H1 (cell line): Measurements from ENCODE around the gene CTNNBL1. TPM values are rescaled to one million over a fixed set of nuclear protein-coding genes. Genes with fewer than 3 reads are reported as not detected.
A peak's percentile ranks its signal among the peaks of the same experiment; 100 is the strongest.

Experiments
- CTCF ChIA-PET: fragments of 300-600 bp; sonication (Branson Sonifier 250); formaldehyde crosslinking; loops from one replicate; lab custom pipeline; 2021; ENCODE audit not compliant: partially characterized antibody; lab: Charles Lee
- POLR2A ChIA-PET: fragments of 300-600 bp; sonication (Branson Sonifier 250); formaldehyde crosslinking; loops from one replicate; lab custom pipeline; 2021; ENCODE audit warnings: inconsistent platforms; ENCODE audit not compliant: partially characterized antibody; lab: Charles Lee
- DNase-seq, 2 experiments: peaks; one replicate each; pipeline versions ENCODE4 v3.0.0 to v3.0.0-alpha.2; 2010 to 2022; ENCODE audit warnings: low spot score in 2 of 2, low read depth in 1 of 2, mixed read lengths in 1 of 2
- FAIRE-seq: peaks from 2 replicates; lab custom pipeline; 2011; peaks lifted over from hg19 to GRCh38; lab: Jason Lieb, UNC
- H2AFZ ChIP-seq: 2 replicates; pipeline ENCODE4 v1.8.1; 2012; ENCODE audit warnings: low read length, inconsistent platforms
- H2AK5ac ChIP-seq: 2 replicates; pipeline ENCODE4 v1.6.1; 2013; ENCODE audit warnings: low read depth, low read length
- H2BK120ac ChIP-seq: replicated peaks from 2 replicates; pipeline ENCODE3; 2013; ENCODE audit warnings: low read depth, low read length, inconsistent platforms
- H2BK12ac ChIP-seq: 2 replicates; pipeline ENCODE4 v1.6.1; 2013; ENCODE audit warnings: low read depth, low read length
- H2BK15ac ChIP-seq: 2 replicates; pipeline ENCODE4 v1.6.1; 2013; ENCODE audit warnings: low read length
- H2BK20ac ChIP-seq: 2 replicates; pipeline ENCODE4 v1.6.1; 2013; ENCODE audit warnings: low read length
- H2BK5ac ChIP-seq: 2 replicates; pipeline ENCODE4 v1.6.1; 2013; ENCODE audit warnings: low read depth, low read length
- H3K14ac ChIP-seq: 2 replicates; pipeline ENCODE4 v1.6.1; 2013; ENCODE audit warnings: inconsistent platforms; ENCODE audit not compliant: insufficient read length
- H3K18ac ChIP-seq: 2 replicates; pipeline ENCODE4 v1.6.1; 2013; ENCODE audit warnings: low read length; ENCODE audit errors: extremely low read depth
- H3K23ac ChIP-seq: 2 replicates; pipeline ENCODE4 v1.6.1; 2013; ENCODE audit warnings: inconsistent platforms; ENCODE audit not compliant: insufficient read length
- H3K23me2 ChIP-seq: 2 replicates; pipeline ENCODE4 v1.6.1; 2013; ENCODE audit warnings: low read depth, low read length
- H3K27ac ChIP-seq: 2 replicates; pipeline ENCODE4 v1.6.1; 2011; ENCODE audit warnings: low read depth, low read length, inconsistent platforms
- H3K27me3 ChIP-seq, 4 experiments: replicated peaks in 1 of 4; 1 replicate in 1 of 4; 2 replicates in 3 of 4; pipeline versions ENCODE4 v1.6.1 to v1.8.1; 2011 to 2013; ENCODE audit warnings: low read length in 3 of 4, mild to moderate bottlenecking in 3 of 4, inconsistent platforms in 2 of 4, mixed read lengths in 2 of 4, moderate library complexity in 1 of 4; ENCODE audit not compliant: control insufficient read depth in 3 of 4, insufficient read depth in 3 of 4; ENCODE audit errors: extremely low read depth in 1 of 4
- H3K36me3 ChIP-seq, 4 experiments: 2 replicates each; pipeline versions ENCODE4 v1.6.1 to v1.8.1; 2011 to 2013; ENCODE audit warnings: mild to moderate bottlenecking in 4 of 4, low read length in 3 of 4, moderate library complexity in 2 of 4, control low read depth in 1 of 4, inconsistent platforms in 1 of 4; ENCODE audit not compliant: insufficient read depth in 4 of 4, control insufficient read depth in 2 of 4
- H3K4ac ChIP-seq: replicated peaks from 2 replicates; pipeline ENCODE3; 2013; ENCODE audit warnings: low read length, low read depth, mixed read lengths, inconsistent platforms; ENCODE audit not compliant: insufficient read length
- H3K4me1 ChIP-seq, 4 experiments: replicated peaks in 1 of 4; 1 replicate in 1 of 4; 2 replicates in 3 of 4; pipeline versions ENCODE4 v1.6.1 to v1.8.1; 2011 to 2013; ENCODE audit warnings: low read length in 3 of 4, inconsistent platforms in 2 of 4, mixed read lengths in 1 of 4; ENCODE audit not compliant: insufficient read depth in 4 of 4, control insufficient read depth in 3 of 4
- H3K4me2 ChIP-seq, 2 experiments: 2 replicates each; pipeline versions ENCODE4 v1.6.1 to v1.8.1; 2011 to 2013; ENCODE audit warnings: low read depth in 2 of 2, low read length in 2 of 2, control low read depth in 1 of 2, inconsistent platforms in 1 of 2, mild to moderate bottlenecking in 1 of 2; ENCODE audit not compliant: insufficient read depth in 1 of 2
- H3K4me3 ChIP-seq, 4 experiments: fragments of 200-600, 300-600 bp in 1 of 4; sonication (generic), shearing (Covaris generic), sonication (Bioruptor Twin) in 1 of 4; 2 replicates each; pipeline versions ENCODE4 v1.5.1 to v1.8.1; 2011 to 2016; ENCODE audit warnings: low read length in 4 of 4, low read depth in 3 of 4, control low read depth in 2 of 4, inconsistent platforms in 2 of 4, mild to moderate bottlenecking in 2 of 4, mixed read lengths in 1 of 4, moderate library complexity in 1 of 4; ENCODE audit not compliant: insufficient read depth in 2 of 4; ENCODE audit errors: extremely low read depth in 1 of 4
- H3K56ac ChIP-seq: replicated peaks from 2 replicates; pipeline ENCODE3; 2013; ENCODE audit warnings: low read depth, mild to moderate bottlenecking, mixed read lengths, low read length, inconsistent platforms; ENCODE audit not compliant: insufficient read length
- H3K79me1 ChIP-seq: 2 replicates; pipeline ENCODE4 v1.6.1; 2013; ENCODE audit warnings: low read depth, low read length, control low read depth
- H3K79me2 ChIP-seq, 2 experiments: 2 replicates each; pipeline versions ENCODE4 v1.6.1 to v1.8.1; 2012 to 2013; ENCODE audit warnings: low read length in 2 of 2, mild to moderate bottlenecking in 2 of 2, inconsistent platforms in 1 of 2; ENCODE audit not compliant: insufficient read depth in 2 of 2, control insufficient read depth in 1 of 2
- H3K9ac ChIP-seq, 4 experiments: replicated peaks in 1 of 4; 1 replicate in 1 of 4; 2 replicates in 3 of 4; pipeline versions ENCODE4 v1.6.1 to v1.8.1; 2011 to 2013; ENCODE audit warnings: low read depth in 3 of 4, low read length in 3 of 4, control low read depth in 2 of 4, mild to moderate bottlenecking in 2 of 4, moderate library complexity in 2 of 4, inconsistent platforms in 1 of 4; ENCODE audit errors: extremely low read depth in 1 of 4
- H3K9me3 ChIP-seq, 2 experiments: 2 replicates each; pipeline versions ENCODE4 v1.6.1 to v1.8.1; 2012 to 2013; ENCODE audit warnings: mild to moderate bottlenecking in 2 of 2, moderate library complexity in 2 of 2, control low read depth in 1 of 2, inconsistent platforms in 1 of 2, low read depth in 1 of 2, low read length in 1 of 2, mixed read lengths in 1 of 2; ENCODE audit not compliant: insufficient read depth in 2 of 2
- H4K20me1 ChIP-seq, 2 experiments: replicated peaks in 1 of 2; 2 replicates each; pipeline versions ENCODE3 to v1.8.1; 2011 to 2013; ENCODE audit warnings: inconsistent platforms in 2 of 2, low read length in 2 of 2, mild to moderate bottlenecking in 1 of 2; ENCODE audit not compliant: insufficient read depth in 2 of 2, control insufficient read depth in 1 of 2
- H4K5ac ChIP-seq: 2 replicates; pipeline ENCODE4 v1.6.1; 2013; ENCODE audit warnings: low read length, low read depth, mixed read lengths, inconsistent platforms; ENCODE audit not compliant: insufficient read length
- H4K8ac ChIP-seq: 2 replicates; pipeline ENCODE4 v1.8.0; 2013; ENCODE audit warnings: mild to moderate bottlenecking, moderate library complexity, low read length, inconsistent platforms; ENCODE audit not compliant: insufficient read depth; ENCODE audit errors: extremely low read depth
- H4K91ac ChIP-seq: replicated peaks from 2 replicates; pipeline ENCODE3; 2013; ENCODE audit warnings: low read length, mixed read lengths, inconsistent platforms; ENCODE audit not compliant: insufficient read length
- ASH2L ChIP-seq: fragments of 200-600, 300-600 bp; sonication (generic); IDR thresholded peaks from one replicate; pipeline ENCODE4 v1.7.1; 2017; ENCODE audit warnings: low read length
- CBX5 ChIP-seq: fragments of 300-800, 300-1000 bp; sonication (generic); IDR thresholded peaks from 2 replicates; pipeline ENCODE4 v1.7.1; 2016; ENCODE audit warnings: antibody characterized with exemption, low read length, low read depth
- E2F6 ChIP-seq: IDR thresholded peaks from 2 replicates; pipeline ENCODE4 v1.6.1; 2012; ENCODE audit warnings: inconsistent platforms
- HDAC2 ChIP-seq, 2 experiments: fragments of 300-600 bp in 1 of 2; sonication (generic) in 1 of 2; IDR thresholded peaks; 2 replicates each; pipeline ENCODE4 v1.6.1; 2011 to 2012; ENCODE audit warnings: low read depth in 2 of 2, low read length in 2 of 2, mild to moderate bottlenecking in 2 of 2, moderate library complexity in 2 of 2, borderline replicate concordance in 1 of 2, inconsistent platforms in 1 of 2
- JUND ChIP-seq: IDR thresholded peaks from 2 replicates; pipeline ENCODE4 v1.6.1; 2011; ENCODE audit warnings: mild to moderate bottlenecking, improper control_type of control experiment, low read length
- KDM4A ChIP-seq: IDR thresholded peaks from one replicate; pipeline ENCODE4 v1.7.1; 2012; ENCODE audit warnings: low read depth, mild to moderate bottlenecking, moderate library complexity, low read length, inconsistent platforms; ENCODE audit not compliant: severe bottlenecking
- RAD21 ChIP-seq, 2 experiments: IDR thresholded peaks in 1 of 2; conservative IDR thresholded peaks in 1 of 2; 2 replicates each; pipeline ENCODE4 v1.6.1; 2011; ENCODE audit warnings: low read depth in 2 of 2, low read length in 2 of 2, improper control_type of control experiment in 1 of 2, inconsistent platforms in 1 of 2, mild to moderate bottlenecking in 1 of 2, moderate library complexity in 1 of 2
- RBBP5 ChIP-seq: IDR thresholded peaks from 2 replicates; pipeline ENCODE4 v1.7.1; 2012; ENCODE audit warnings: low read depth, mild to moderate bottlenecking, inconsistent platforms, low read length, moderate library complexity, borderline replicate concordance
- RXRA ChIP-seq: IDR thresholded peaks from 2 replicates; pipeline ENCODE4 v1.6.1; 2011; ENCODE audit warnings: low read depth, mild to moderate bottlenecking, low read length, moderate library complexity; ENCODE audit not compliant: insufficient read depth
- SP1 ChIP-seq: IDR thresholded peaks from 2 replicates; pipeline ENCODE4 v1.6.1; 2011; ENCODE audit warnings: low read depth, low read length
- TAF1 ChIP-seq: IDR thresholded peaks from 2 replicates; pipeline ENCODE4 v1.6.1; 2011; ENCODE audit warnings: mild to moderate bottlenecking, low read depth, low read length
- TBP ChIP-seq: IDR thresholded peaks from 2 replicates; pipeline ENCODE4 v1.6.1; 2011; ENCODE audit warnings: low read depth, low read length, improper control_type of control experiment
- TEAD4 ChIP-seq: IDR thresholded peaks from 2 replicates; pipeline ENCODE4 v1.6.1; 2012; ENCODE audit warnings: low read depth, low read length, inconsistent platforms, mixed read lengths
- WGBS, 2 experiments: shearing (Covaris generic) in 1 of 2; methylation state at CpG; one replicate each; pipeline versions ENCODE4 v1.1.6 to v1.1.7; 2013 to 2015; ENCODE audit warnings: low lambda C conversion rate in 2 of 2, mixed read lengths in 2 of 2, inconsistent platforms in 1 of 2, low coverage in 1 of 2, missing lambda C conversion rate in 1 of 2; ENCODE audit not compliant: insufficient replicate concordance in 2 of 2, insufficient coverage in 1 of 2, insufficient read length in 1 of 2; ENCODE audit errors: extremely low coverage in 1 of 2, missing lambda C conversion rate in 1 of 2; 5-methylcytosine and 5-hydroxymethylcytosine counted together
- polyA plus RNA-seq, 7 experiments: library from polyadenylated mRNA; depleted of rRNA in 3 of 7; stranded (reverse) in 5 of 7; unstranded in 2 of 7; fragments of >200 nt in 5 of 7; fragments of 200-250 nt in 2 of 7; gene quantifications; 1 replicate in 5 of 7; 2 replicates in 1 of 7; 4 replicates in 1 of 7; pipeline versions ENCODE4 v1.2.1 to v1.2.3, GENCODE V29; 2011 to 2013; ENCODE audit warnings: missing spikeins in 2 of 7, mixed read lengths in 2 of 7
- total RNA-seq: library from RNA; stranded (reverse); fragmentation: NEBNext Ultra II Directional; extraction: Animal tissue kit (Norgen Biotek cat#: 25700); gene quantifications from 2 replicates; pipeline ENCODE4 v1.2.1, GENCODE V29; 2021

The CTNNBL1 gene
- total and polyA plus RNA-seq, 2 of the 8 experiments (the other 6 are each of a cell fraction or from before 2014, with no cell fraction given): 19.6 to 81.6 TPM

GRCh38 chr20:37758332-37758731 lies 64.5 kb downstream of the CTNNBL1 start:
- DNase-seq (peak in 1 of 2 experiments; percentile 66), FAIRE-seq (peak; percentile 24)
- Histone ChIP-seq H2BK20ac (no peak overlapping the region), H3K56ac (no peak overlapping the region), H3K79me2 (no peaks in the 10 kb centered on the region), H3K79me1 (no peaks in the 10 kb centered on the region), H2AK5ac (no peak overlapping the region), H4K8ac (no peak overlapping the region), H3K36me3 (no peaks in the 10 kb centered on the region; a peak in 2 of 8 replicates), H3K4me3 (no peak overlapping the region), H2BK15ac (no peak overlapping the region), H2BK12ac (no peak overlapping the region), H3K18ac (no peak overlapping the region), H3K23ac (no peak overlapping the region), H3K9me3 (no peaks in the 10 kb centered on the region), H2BK5ac (no peak overlapping the region), H3K4me2 (no peak overlapping the region), H4K20me1 (no peaks in the 10 kb centered on the region), H3K23me2 (no peaks in the 10 kb centered on the region), H3K27me3 (no peaks in the 10 kb centered on the region), H4K91ac (no peak overlapping the region), H3K14ac (no peak overlapping the region), H2BK120ac (no peak overlapping the region), H3K9ac (no peak overlapping the region), H3K4me1 (no peaks in the 10 kb centered on the region), H2AFZ (no peak overlapping the region), H4K5ac (no peak overlapping the region), H3K4ac (no peak overlapping the region), H3K27ac (no peak overlapping the region)
- POLR2A ChIA-PET: interaction anchor here (1.2 kb wide), 1 partner anchor 64 kb away, joined by 3 read pairs; no protein-coding TSS in a partner anchor
- CTCF ChIA-PET: interaction anchor here (0.6 to 2.5 kb wide), 50 partner anchors 9 to 489 kb away, joined by 3 to 14 read pairs (median 4); no protein-coding TSS in a partner anchor
- WGBS, 2 experiments: 73% methylated on average over 5 of the region's 5 CpGs; no CpG with 5 or more reads in 1 of the 2 experiments
- TF ChIP-seq TAF1 (no peak), TBP (no peak), RBBP5 (no peak), SP1 (no peak), RXRA (no peak), CBX5 (no peak), RAD21 (IDR thresholded peaks at IDR 0.05 in 1 of 2, conservative IDR thresholded peaks at IDR 0.05 in 1 of 2; ENCODE audit: low read depth in 2 of 2, low read length in 2 of 2) (peak; percentile 51 to 62), ASH2L (no peak), E2F6 (no peak), KDM4A (no peak), JUND (no peak), TEAD4 (no peak), HDAC2 (IDR thresholded peaks at IDR 0.05; ENCODE audit: borderline replicate concordance in 1 of 2, low read depth in 2 of 2, low read length in 2 of 2) (0 out of 4 replicates have a peak, but pooled peaks of 1 of the 2 experiments have one; percentile 32)
